Cardiac muscle cell (in vitro differentiated cells and primary cell): Measurements from ENCODE around the gene ABLIM1. TPM values are rescaled to one million over a fixed set of nuclear protein-coding genes. Genes with fewer than 3 reads are reported as not detected.

Source experiments
- DNase-seq, 2 donors: peaks; one replicate each; pipeline versions ENCODE4 v3.0.0 to v3.0.0-alpha.2; 2010 to 2017; ENCODE audit warnings: low read depth in 1 of 2, low spot score in 1 of 2
- H3K27ac ChIP-seq: fragments of 200-600 bp; sonication (generic); 2 replicates; pipeline ENCODE4 v1.5.1; 2016
- H3K27me3 ChIP-seq: fragments of 200-600 bp; sonication (generic); 2 replicates; pipeline ENCODE4 v1.6.0; 2016; ENCODE audit warnings: control low read depth
- H3K36me3 ChIP-seq: fragments of 200-600 bp; sonication (generic); 2 replicates; pipeline ENCODE4 v1.5.1; 2016; ENCODE audit warnings: control low read depth
- H3K4me1 ChIP-seq: fragments of 200-600 bp; sonication (generic); 2 replicates; pipeline ENCODE4 v1.8.1; 2017; ENCODE audit warnings: low read depth, mild to moderate bottlenecking, mixed run types
- H3K4me3 ChIP-seq: fragments of 200-600 bp; sonication (generic); 2 replicates; pipeline ENCODE4 v1.5.1; 2016; ENCODE audit warnings: mild to moderate bottlenecking
- H3K9me3 ChIP-seq: fragments of 200-600 bp; sonication (generic); 2 replicates; pipeline ENCODE4 v1.5.1; 2017; ENCODE audit warnings: low read depth, mild to moderate bottlenecking, control low read depth
- CTCF ChIP-seq: IDR thresholded peaks from 2 replicates; pipeline ENCODE4 v1.5.1; 2012; ENCODE audit warnings: low read depth, mild to moderate bottlenecking, low read length
- polyA plus RNA-seq: library from polyadenylated mRNA; unstranded; fragments of >200 nt; fragmentation: Nextera tagmentation; extraction: Ambion mirVana; gene quantifications from 2 replicates; pipeline ENCODE4 v1.2.1, GENCODE V29; 2016
- total RNA-seq: library from RNA; depleted of rRNA; stranded (reverse); fragments of >200 nt; gene quantifications from 2 replicates; pipeline ENCODE4 v1.2.3, GENCODE V29; 2016

Gene ABLIM1
- total and polyA plus RNA-seq, 2 experiments from 2014 or later: 105 to 148 TPM

- H3K27me3 ChIP-seq: no peaks in the 10 kb centered on the region
Measured at GRCh38 chr10:114432566-114433093, 225.4 kb downstream of the ABLIM1 start.

DNA sequence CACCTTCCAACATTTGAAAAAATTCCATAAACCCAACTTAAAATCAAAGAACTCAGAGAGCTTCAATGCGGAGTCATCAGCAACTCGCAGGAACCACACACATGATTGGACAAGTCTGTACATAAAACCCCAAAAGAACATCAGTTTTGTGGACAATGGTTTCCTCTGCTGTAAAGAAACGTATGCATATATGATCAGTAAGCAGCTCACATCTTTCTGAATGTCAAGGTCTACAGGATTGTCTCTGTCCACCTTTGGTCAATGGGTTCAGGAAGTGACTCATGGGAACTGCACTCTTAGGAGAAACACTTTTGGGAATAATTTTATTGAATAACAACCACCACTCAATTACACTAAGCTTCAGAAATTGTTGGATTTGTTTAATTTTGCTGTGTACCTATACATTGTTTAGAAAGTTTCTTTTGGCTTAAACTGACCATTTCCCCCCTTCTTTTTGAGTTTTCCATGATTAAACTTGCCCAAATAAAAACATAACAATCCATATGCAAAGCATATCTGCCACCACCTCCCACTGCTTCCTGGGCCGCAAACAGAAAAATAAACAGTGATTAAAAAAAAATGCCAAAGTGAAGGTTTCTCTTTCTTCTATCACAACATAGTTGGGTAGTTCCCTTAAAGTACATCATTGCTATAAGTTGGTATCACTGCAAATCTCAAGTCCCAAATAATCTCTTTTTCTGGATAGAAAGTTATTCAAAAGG, 226.5 kb downstream of the ABLIM1 start:
- H3K9me3 ChIP-seq: no peaks in the 10 kb centered on the region
- no peak overlapping the region for H3K4me3 ChIP-seq
- no peak for DNase-seq
- no peaks in the 10 kb centered on the region for H3K27me3 ChIP-seq
- H3K27ac ChIP-seq: peak overlapping the region; percentile 17
- TF ChIP-seq CTCF: no peak
- H3K4me1 ChIP-seq: no peaks in the 10 kb centered on the region
- H3K36me3 ChIP-seq: peaks cover 30% of the 10 kb centered on the region

More at GRCh38 chr10:114432566-114433093, 225.4 kb downstream of the ABLIM1 start:
- no peak overlapping the region for H3K27ac ChIP-seq
- DNase-seq: peak in 1 of 2 donors; percentile 62
- H3K4me3 ChIP-seq: no peak overlapping the region
- TF ChIP-seq CTCF: no peak
- no peaks in the 10 kb centered on the region for H3K9me3 ChIP-seq
- no peaks in the 10 kb centered on the region for H3K4me1 ChIP-seq
- H3K36me3 ChIP-seq: peaks cover 33% of the 10 kb centered on the region

DNA sequence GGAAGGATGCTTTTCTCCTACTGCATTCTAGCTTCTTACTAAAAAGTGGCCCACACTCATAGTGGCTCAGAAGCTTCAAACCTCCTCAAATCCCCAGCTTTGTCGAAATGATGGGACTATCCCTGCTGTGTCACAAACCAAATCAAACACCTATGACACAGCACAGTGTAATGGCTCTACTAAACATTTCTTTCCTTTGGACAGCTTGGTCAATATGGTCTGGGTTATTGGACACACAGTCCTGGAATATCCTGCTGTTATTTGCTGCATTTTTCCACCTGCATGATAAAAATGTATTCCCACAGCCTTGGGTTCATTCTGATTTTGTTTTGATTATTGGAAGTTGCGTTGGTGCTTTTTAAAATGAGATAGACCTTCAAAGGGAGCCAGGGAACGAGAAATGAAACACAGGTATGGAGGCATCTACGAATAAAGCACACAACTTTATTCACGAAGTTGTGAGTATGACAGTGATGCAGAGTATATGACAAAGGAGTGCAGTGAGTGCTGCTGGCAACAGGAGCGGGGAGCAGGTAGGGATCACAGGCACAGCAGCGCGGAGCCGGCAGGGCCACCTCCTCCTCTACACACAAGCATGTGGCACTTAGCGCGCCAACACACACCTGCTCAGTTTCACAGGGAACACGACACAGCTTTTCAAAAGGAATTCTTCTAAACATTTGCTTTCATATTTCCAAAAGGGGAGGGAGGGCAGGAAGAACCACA, 227.2 kb downstream of the ABLIM1 start:
- no peaks in the 10 kb centered on the region for H3K27me3 ChIP-seq
- TF ChIP-seq CTCF: no peak
- H3K36me3 ChIP-seq: peaks cover 29% of the 10 kb centered on the region
- no peaks in the 10 kb centered on the region for H3K4me1 ChIP-seq
- H3K4me3 ChIP-seq: no peak overlapping the region
- peak overlapping the region; percentile 9 for H3K27ac ChIP-seq
- H3K9me3 ChIP-seq: no peaks in the 10 kb centered on the region
- no peak for DNase-seq

- Histone ChIP-seq H3K36me3 (peaks cover 18% of the 10 kb centered on the region), H3K4me3 (no peak overlapping the region), H3K9me3 (no peaks in the 10 kb centered on the region), H3K4me1 (no peaks in the 10 kb centered on the region), H3K27ac (no peak overlapping the region), H3K27me3 (no peaks in the 10 kb centered on the region)
- no peak for DNase-seq
- no peak for TF ChIP-seq CTCF
Measured at GRCh38 chr10:114429581-114430335, 228.3 kb downstream of the ABLIM1 start.

DNA sequence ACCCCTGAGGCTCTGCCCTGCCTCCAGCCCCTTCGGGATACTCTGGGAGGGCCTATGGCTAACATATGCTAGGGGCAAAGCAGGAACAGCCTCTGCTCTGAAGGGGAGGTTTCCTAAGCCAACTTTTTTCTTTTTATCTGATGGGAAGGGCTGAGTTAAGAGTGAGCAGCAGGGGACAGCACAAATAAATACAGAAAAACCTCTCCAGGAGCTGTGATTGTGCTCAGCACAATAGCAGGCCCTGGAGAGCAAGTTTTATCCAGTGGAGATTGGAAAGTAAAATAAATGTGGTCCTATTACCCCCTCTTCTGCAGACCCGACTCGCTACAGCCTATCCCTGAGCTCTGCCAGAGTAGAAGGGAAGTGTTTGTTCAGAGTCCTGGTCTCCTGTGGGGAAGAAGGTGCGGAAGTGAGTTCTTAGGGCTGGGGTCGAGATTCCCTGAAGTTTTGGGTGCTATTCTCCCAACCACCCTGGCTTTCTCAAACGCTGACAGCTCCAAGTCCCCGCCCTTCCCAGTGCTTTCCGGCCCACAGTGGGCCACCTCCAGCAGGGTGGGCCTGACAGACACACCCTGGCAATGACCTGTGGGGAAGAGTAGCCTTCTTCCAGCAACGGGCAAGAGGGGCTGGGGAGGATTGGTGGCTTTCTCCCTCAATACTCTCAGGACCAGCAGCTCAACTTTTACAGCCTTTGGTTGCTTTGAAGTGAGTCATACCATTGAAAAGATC, 230.8 kb downstream of the ABLIM1 start:
- H3K36me3 ChIP-seq: peaks cover 4% of the 10 kb centered on the region
- H3K27ac ChIP-seq: no peak overlapping the region
- H3K9me3 ChIP-seq: no peaks in the 10 kb centered on the region
- no peaks in the 10 kb centered on the region for H3K27me3 ChIP-seq
- no peak overlapping the region for H3K4me3 ChIP-seq
- no peaks in the 10 kb centered on the region for H3K4me1 ChIP-seq
- TF ChIP-seq CTCF: no peak
- DNase-seq: peak in 1 of 2 donors; percentile 27
